ENCODE results near the gene CLSTN2. TPM values are rescaled to one million over a fixed set of nuclear protein-coding genes. Genes with fewer than 3 reads are reported as not detected.

CLSTN2 gene
- total RNA-seq, 1 donor from 2014 or later, result not detected

GRCh38 chr3:140394488-140395133, 459.6 kb downstream of the CLSTN2 start:
- ChIA-PET POLR2A (no interaction called here), CTCF (no interaction called here)
- intact Hi-C loops (cut with micrococcal nuclease), result no loop called here
- no peak for TF ChIP-seq CTCF (IDR thresholded peaks at IDR 0.05)
- H3K27ac Mint-ChIP-seq, result no peak overlapping the region
- H3K9me3 Mint-ChIP-seq, result no peaks in the 10 kb centered on the region
- H3K4me1 Mint-ChIP-seq, result no peaks in the 10 kb centered on the region
- DNase-seq (no peak), ATAC-seq (ENCODE audit: low read depth) (no peak)
- H3K4me3 Mint-ChIP-seq, result no peak overlapping the region
- no peaks in the 10 kb centered on the region for H3K36me3 Mint-ChIP-seq (ENCODE audit: low read depth)
- peaks cover 2% of the 10 kb centered on the region for H3K27me3 Mint-ChIP-seq

- Mint-ChIP-seq H3K4me1 (no peaks in the 10 kb centered on the region), H3K36me3 (ENCODE audit: low read depth) (no peaks in the 10 kb centered on the region), H3K9me3 (no peaks in the 10 kb centered on the region), H3K27me3 (peaks cover 2% of the 10 kb centered on the region), H3K4me3 (no peak overlapping the region), H3K27ac (no peak overlapping the region)
- CTCF ChIA-PET, result no interaction called here
- no peak for DNase-seq
- no peak for TF ChIP-seq CTCF (IDR thresholded peaks at IDR 0.05)
- intact Hi-C loops (cut with micrococcal nuclease), result no loop called here
- ATAC-seq (ENCODE audit: low read depth), result no peak
- POLR2A ChIA-PET, result no interaction called here
Observed at GRCh38 chr3:140395134-140396075, 460.4 kb downstream of the CLSTN2 start.

- H3K36me3 Mint-ChIP-seq (ENCODE audit: low read depth), result no peaks in the 10 kb centered on the region
- no peak for DNase-seq
- peaks cover 2% of the 10 kb centered on the region for H3K27me3 Mint-ChIP-seq
- H3K4me3 Mint-ChIP-seq, result no peak overlapping the region
- H3K4me1 Mint-ChIP-seq, result no peaks in the 10 kb centered on the region
- TF ChIP-seq CTCF (IDR thresholded peaks at IDR 0.05), result no peak
- ChIA-PET POLR2A (no interaction called here), CTCF (no interaction called here)
- no peaks in the 10 kb centered on the region for H3K9me3 Mint-ChIP-seq
- no peak for ATAC-seq (ENCODE audit: low read depth)
- intact Hi-C loops (cut with micrococcal nuclease), result no loop called here
- no peak overlapping the region for H3K27ac Mint-ChIP-seq
Observed at GRCh38 chr3:140396110-140396509, 461.1 kb downstream of the CLSTN2 start.

- ChIA-PET POLR2A (no interaction called here), CTCF (no interaction called here)
- Mint-ChIP-seq H3K4me1 (no peaks in the 10 kb centered on the region), H3K4me3 (no peak overlapping the region), H3K9me3 (no peaks in the 10 kb centered on the region), H3K27ac (no peak overlapping the region), H3K27me3 (peaks cover 2% of the 10 kb centered on the region), H3K36me3 (ENCODE audit: low read depth) (no peaks in the 10 kb centered on the region)
- no peak for TF ChIP-seq CTCF (IDR thresholded peaks at IDR 0.05)
- no peak for ATAC-seq (ENCODE audit: low read depth)
- DNase-seq, result no peak
- intact Hi-C loops (cut with micrococcal nuclease), result no loop called here
Observed at GRCh38 chr3:140397847-140398246, 462.9 kb downstream of the CLSTN2 start.

GRCh38 chr3:140398387-140398786, 463.4 kb downstream of the CLSTN2 start:
- no peak for ATAC-seq (ENCODE audit: low read depth)
- ChIA-PET POLR2A (no interaction called here), CTCF (no interaction called here)
- Mint-ChIP-seq H3K36me3 (ENCODE audit: low read depth) (no peaks in the 10 kb centered on the region), H3K4me3 (no peak overlapping the region), H3K4me1 (no peaks in the 10 kb centered on the region), H3K27ac (no peak overlapping the region), H3K9me3 (no peaks in the 10 kb centered on the region), H3K27me3 (no peaks in the 10 kb centered on the region)
- no peak for TF ChIP-seq CTCF (IDR thresholded peaks at IDR 0.05)
- intact Hi-C loops (cut with micrococcal nuclease), result no loop called here
- DNase-seq, result no peak

All from activated B cell treated with CpG ODN at 0.5 μM for 24 hours (primary cell).